Karpas-422 (cell line): Measurements from ENCODE around the gene NCOA3. TPM values are rescaled to one million over a fixed set of nuclear protein-coding genes. Genes with fewer than 3 reads are reported as not detected.

Experiments used
- DNase-seq: peaks from one replicate; pipeline ENCODE4 v3.0.0-alpha.2; 2015
- H2AFZ ChIP-seq: fragments of 200-600 bp; sonication (generic); 2 replicates; pipeline ENCODE4 v1.6.1; 2014; ENCODE audit warnings: antibody characterized with exemption, low read length, mixed read lengths
- H3K27ac ChIP-seq: fragments of 200-600 bp; sonication (generic); 2 replicates; pipeline ENCODE4 v1.5.1; 2014; ENCODE audit warnings: mild to moderate bottlenecking, low read length, moderate library complexity
- H3K27me3 ChIP-seq: fragments of 200-600 bp; sonication (generic); 2 replicates; pipeline ENCODE4 v1.6.1; 2014; ENCODE audit warnings: low read length, mixed read lengths
- H3K36me3 ChIP-seq: fragments of 200-600 bp; sonication (generic); 2 replicates; pipeline ENCODE4 v1.6.1; 2014; ENCODE audit warnings: low read length, mixed read lengths; ENCODE audit not compliant: insufficient read depth
- H3K4me1 ChIP-seq: fragments of 200-600 bp; sonication (generic); 2 replicates; pipeline ENCODE4 v1.6.1; 2014; ENCODE audit warnings: mild to moderate bottlenecking, low read length, mixed read lengths
- H3K4me2 ChIP-seq: fragments of 200-600 bp; sonication (generic); 2 replicates; pipeline ENCODE4 v1.6.1; 2014; ENCODE audit warnings: low read length, low read depth, mild to moderate bottlenecking; ENCODE audit not compliant: poor library complexity, severe bottlenecking
- H3K4me3 ChIP-seq: fragments of 200-600 bp; sonication (generic); 2 replicates; pipeline ENCODE4 v1.5.1; 2014; ENCODE audit warnings: mild to moderate bottlenecking, antibody characterized with exemption, low read length, mixed read lengths
- H3K79me2 ChIP-seq: fragments of 200-600 bp; sonication (generic); 2 replicates; pipeline ENCODE4 v1.6.1; 2014; ENCODE audit warnings: mild to moderate bottlenecking, low read length, mixed read lengths
- H3K9ac ChIP-seq: fragments of 200-600 bp; sonication (generic); 2 replicates; pipeline ENCODE4 v1.6.0; 2014; ENCODE audit warnings: low read length
- H3K9me2 ChIP-seq: fragments of 200-600 bp; sonication (generic), shearing (Covaris generic); replicated peaks from 2 replicates; pipeline ENCODE4 v1.6.0; 2014; ENCODE audit warnings: mild to moderate bottlenecking, low read length, moderate library complexity; ENCODE audit not compliant: insufficient read depth
- H3K9me3 ChIP-seq: fragments of 300-700, 200-600 bp; sonication (generic); 2 replicates; pipeline ENCODE4 v1.6.1; 2014; ENCODE audit warnings: low read length, mixed read lengths
- H4K20me1 ChIP-seq: fragments of 200-600 bp; sonication (generic); 2 replicates; pipeline ENCODE4 v1.6.1; 2014; ENCODE audit warnings: mild to moderate bottlenecking, antibody characterized with exemption, low read length, low read depth; ENCODE audit not compliant: insufficient read depth
- total RNA-seq: library from RNA; depleted of rRNA; stranded (reverse); fragments of >200 nt; shearing (Covaris generic); gene quantifications from 2 replicates; pipeline ENCODE4 v1.2.3, GENCODE V29; 2014; ENCODE audit warnings: low replicate concordance; rRNA removed

NCOA3 gene
- 67.2 and 90.0 TPM in 2 replicates for total RNA-seq

- Histone ChIP-seq H3K4me2 (peak within 1 kb of the TSS; percentile 97), H4K20me1 (peaks cover 4% of the 10 kb centered on the region; the same call in 1 of the 2 replicates), H3K9me3 (no peaks in the 10 kb centered on the region), H3K4me3 (peak within 1 kb of the TSS; percentile 95), H3K27ac (peak within 1 kb of the TSS; percentile 84), H3K27me3 (no peaks in the 10 kb centered on the region), H3K4me1 (peaks cover 49% of the 10 kb centered on the region), H3K79me2 (peaks cover 47% of the 10 kb centered on the region), H3K36me3 (no peaks in the 10 kb centered on the region), H2AFZ (peak within 1 kb of the TSS; percentile 64), H3K9ac (peak within 1 kb of the TSS; percentile 97), H3K9me2 (no peaks in the 10 kb centered on the region)
- peak; percentile 97 for DNase-seq
Observed at GRCh38 chr20:47501482-47502270, at the start of gene NCOA3. TSS of gene NCOA3 (plus strand) at chr20:47501887. CDS start at chr20:47622248, 120,361 bp downstream.

GRCh38 chr20:47452736-47453161, 48.9 kb upstream of the NCOA3 start:
- H3K4me1 ChIP-seq, result no peaks in the 10 kb centered on the region
- H3K4me2 ChIP-seq, result no peak overlapping the region
- no peaks in the 10 kb centered on the region for H3K79me2 ChIP-seq
- no peak overlapping the region for H3K9ac ChIP-seq
- H3K9me3 ChIP-seq, result no peaks in the 10 kb centered on the region
- no peaks in the 10 kb centered on the region for H3K9me2 ChIP-seq
- no peak overlapping the region for H3K27ac ChIP-seq
- H3K27me3 ChIP-seq, result no peaks in the 10 kb centered on the region
- no peak overlapping the region for H2AFZ ChIP-seq
- no peak overlapping the region for H3K4me3 ChIP-seq
- H4K20me1 ChIP-seq, result no peaks in the 10 kb centered on the region
- peak; percentile 38 for DNase-seq
- no peaks in the 10 kb centered on the region for H3K36me3 ChIP-seq

GRCh38 chr20:47453167-47453782, 48.4 kb upstream of the NCOA3 start:
- Histone ChIP-seq H3K4me1 (no peaks in the 10 kb centered on the region), H3K4me2 (no peak overlapping the region), H3K4me3 (no peak overlapping the region), H2AFZ (no peak overlapping the region), H3K79me2 (no peaks in the 10 kb centered on the region), H3K27me3 (no peaks in the 10 kb centered on the region), H3K9ac (no peak overlapping the region), H3K36me3 (no peaks in the 10 kb centered on the region), H4K20me1 (no peaks in the 10 kb centered on the region), H3K9me3 (no peaks in the 10 kb centered on the region), H3K9me2 (no peaks in the 10 kb centered on the region), H3K27ac (no peak overlapping the region)
- DNase-seq, result peak; percentile 29

- H3K9me2 ChIP-seq, result no peaks in the 10 kb centered on the region
- H3K4me2 ChIP-seq, result no peak overlapping the region
- H3K36me3 ChIP-seq, result no peaks in the 10 kb centered on the region
- H3K9me3 ChIP-seq, result no peaks in the 10 kb centered on the region
- no peak overlapping the region for H3K9ac ChIP-seq
- H3K27ac ChIP-seq, result no peak overlapping the region
- no peaks in the 10 kb centered on the region for H4K20me1 ChIP-seq
- no peak overlapping the region for H2AFZ ChIP-seq
- H3K27me3 ChIP-seq, result no peaks in the 10 kb centered on the region
- no peaks in the 10 kb centered on the region for H3K79me2 ChIP-seq
- no peaks in the 10 kb centered on the region for H3K4me1 ChIP-seq
- no peak overlapping the region for H3K4me3 ChIP-seq
- peak; percentile 34 for DNase-seq
Observed at GRCh38 chr20:47454298-47455132, 47.2 kb upstream of the NCOA3 start.

- H3K27ac ChIP-seq, result no peak overlapping the region
- H3K27me3 ChIP-seq, result no peaks in the 10 kb centered on the region
- H3K4me1 ChIP-seq, result no peaks in the 10 kb centered on the region
- no peaks in the 10 kb centered on the region for H3K9me2 ChIP-seq
- no peak overlapping the region for H3K9ac ChIP-seq
- H2AFZ ChIP-seq, result no peak overlapping the region
- no peaks in the 10 kb centered on the region for H3K9me3 ChIP-seq
- H3K4me3 ChIP-seq, result no peak overlapping the region
- H3K79me2 ChIP-seq, result no peaks in the 10 kb centered on the region
- no peak overlapping the region for H3K4me2 ChIP-seq
- peak; percentile 36 for DNase-seq
- no peaks in the 10 kb centered on the region for H3K36me3 ChIP-seq
- H4K20me1 ChIP-seq, result no peaks in the 10 kb centered on the region
Observed at GRCh38 chr20:47455133-47456040, 46.3 kb upstream of the NCOA3 start.

- no peak overlapping the region for H2AFZ ChIP-seq
- H3K9me2 ChIP-seq, result no peaks in the 10 kb centered on the region
- H3K27ac ChIP-seq, result no peak overlapping the region
- H3K27me3 ChIP-seq, result no peaks in the 10 kb centered on the region
- no peak overlapping the region for H3K4me2 ChIP-seq
- DNase-seq, result peak; percentile 12
- no peaks in the 10 kb centered on the region for H3K36me3 ChIP-seq
- H3K9me3 ChIP-seq, result no peaks in the 10 kb centered on the region
- H3K4me3 ChIP-seq, result no peak overlapping the region
- no peaks in the 10 kb centered on the region for H4K20me1 ChIP-seq
- H3K4me1 ChIP-seq, result no peaks in the 10 kb centered on the region
- no peak overlapping the region for H3K9ac ChIP-seq
- no peaks in the 10 kb centered on the region for H3K79me2 ChIP-seq
Observed at GRCh38 chr20:47456041-47456537, 45.6 kb upstream of the NCOA3 start.

- Histone ChIP-seq H3K27ac (no peak overlapping the region), H4K20me1 (no peaks in the 10 kb centered on the region), H3K4me2 (no peak overlapping the region), H3K27me3 (no peaks in the 10 kb centered on the region), H3K79me2 (no peaks in the 10 kb centered on the region), H2AFZ (no peak overlapping the region), H3K9me3 (no peaks in the 10 kb centered on the region), H3K9ac (no peak overlapping the region), H3K4me3 (no peak overlapping the region), H3K9me2 (no peaks in the 10 kb centered on the region), H3K4me1 (no peaks in the 10 kb centered on the region), H3K36me3 (no peaks in the 10 kb centered on the region)
- DNase-seq, result peak; percentile 20
Observed at GRCh38 chr20:47456952-47457724, 44.5 kb upstream of the NCOA3 start.
